ENCODE data around the gene CD4.

- no peak for TF ChIP-seq EZH2 (IDR thresholded peaks at IDR 0.05; ENCODE audit: borderline replicate concordance, low read depth, low read length, severe bottlenecking)
- TF ChIP-seq FOS (IDR thresholded peaks at IDR 0.05; ENCODE audit: borderline replicate concordance, insufficient read depth, low read length): no peak
- no peak for TF ChIP-seq CTCF (IDR thresholded peaks at IDR 0.05; ENCODE audit: extremely low read depth in 1 of 2, insufficient read depth in 1 of 2, low read depth in 1 of 2, low read length in 2 of 2)
- no peak for TF ChIP-seq POLR2AphosphoS5 (IDR thresholded peaks at IDR 0.05; ENCODE audit: insufficient read depth, low read depth, low read length)
- no peak for TF ChIP-seq JUN (IDR thresholded peaks at IDR 0.05; ENCODE audit: borderline replicate concordance, insufficient read depth, insufficient read length, low read depth)
These were observed 20.9 kb upstream of the CD4 start for GRCh38 chr12:6768437-6768914.
